Erythroblast (primary cell): Measurements from ENCODE around the gene RPS8.

Source experiments
- GATA1 ChIP-seq: IDR thresholded peaks from 2 replicates; pipeline ENCODE4 v1.6.1; 2011; ENCODE audit warnings: low read depth, mild to moderate bottlenecking, control low read depth, low read length, moderate library complexity
- POLR2A ChIP-seq: IDR thresholded peaks from 2 replicates; pipeline ENCODE4 v1.6.1; 2011; ENCODE audit warnings: mild to moderate bottlenecking, low read length

- TF ChIP-seq POLR2A (peak; percentile 100), GATA1 (no peak)
Observed at GRCh38 chr1:44730741-44731512, 44.4 kb upstream of the RPS8 start, which contains the start of gene RNU5D-1.
